ENCODE measurements around the gene CREBBP. TPM values are rescaled to one million over a fixed set of nuclear protein-coding genes. Genes with fewer than 3 reads are reported as not detected.

Gene CREBBP
- total and polyA plus RNA-seq, 5 experiments from 2014 or later, result 2.9 to 167 (median 12.0) TPM

GRCh38 chr16:3797904-3798811, 82.4 kb downstream of the CREBBP start:
- ATAC-seq (peak; percentile 43 to 46), DNase-seq (no peak)
- POLR2A ChIA-PET, result no interaction called here
- H3K36me3 Mint-ChIP-seq, result peaks cover 0 to 10% (median 5%) of the 10 kb centered on the region in 3 donors
- H3K4me3 Mint-ChIP-seq, result peak overlapping the region in 9 of 10 donors; percentile 29 to 64 (median 44)
- H3K9me3 Mint-ChIP-seq, result no peaks in the 10 kb centered on the region
- no peaks in the 10 kb centered on the region for H3K27me3 Mint-ChIP-seq
- H3K27ac Mint-ChIP-seq, result peak overlapping the region in 7 of 10 donors; percentile 3 to 80 (median 40)
- peaks cover 26 to 86% (median 78%) of the 10 kb centered on the region in 4 donors for H3K4me1 Mint-ChIP-seq

GRCh38 chr16:3797473-3797872, 83.0 kb downstream of the CREBBP start:
- ATAC-seq (peak; percentile 62), DNase-seq (peak in 2 of 10 donors; percentile 8 to 10)
- Mint-ChIP-seq H3K36me3 (peaks cover under 1 to 13% (median under 1%) of the 10 kb centered on the region in 3 donors), H3K27me3 (no peaks in the 10 kb centered on the region), H3K27ac (peak overlapping the region in 3 of 10 donors; percentile 3 to 59 (median 40)), H3K4me1 (peaks cover 29 to 89% (median 80%) of the 10 kb centered on the region in 4 donors), H3K4me3 (peak overlapping the region in 8 of 10 donors; percentile 31 to 64 (median 47)), H3K9me3 (no peaks in the 10 kb centered on the region)
- POLR2A ChIA-PET, result interaction anchor here (1.0 kb wide), 1 partner anchor 26 kb away, joined by 3 read pairs; no protein-coding TSS in a partner anchor

- Mint-ChIP-seq H3K4me3 (peak overlapping the region in 6 of 10 donors; percentile 17 to 55 (median 32)), H3K36me3 (peaks cover 5 to 37% (median 9%) of the 10 kb centered on the region in 3 donors), H3K4me1 (peaks cover 36 to 84% (median 84%) of the 10 kb centered on the region in 4 donors), H3K27ac (peak overlapping the region in 5 of 10 donors; percentile 12 to 67 (median 40)), H3K9me3 (no peaks in the 10 kb centered on the region), H3K27me3 (no peaks in the 10 kb centered on the region)
- peak in 1 of 10 donors; percentile 9 for DNase-seq
- peak in 1 of 2 donors; percentile 39 for ATAC-seq
- POLR2A ChIA-PET, result no interaction called here
These were observed 87.3 kb downstream of the CREBBP start for GRCh38 chr16:3793161-3793576.

GRCh38 chr16:3792472-3793012, 88.0 kb downstream of the CREBBP start:
- ATAC-seq, result no peak
- H3K27ac Mint-ChIP-seq, result peak overlapping the region in 5 of 10 donors; percentile 35 to 67 (median 54)

GRCh38 chr16:3791701-3792100, 88.8 kb downstream of the CREBBP start:
- Mint-ChIP-seq H3K4me1 (peaks cover 32 to 75% (median 73%) of the 10 kb centered on the region in 4 donors), H3K4me3 (peak overlapping the region in 1 of 10 donors; percentile 53), H3K9me3 (no peaks in the 10 kb centered on the region), H3K36me3 (peaks cover 5 to 37% (median 9%) of the 10 kb centered on the region in 3 donors), H3K27me3 (no peaks in the 10 kb centered on the region), H3K27ac (no peak overlapping the region)
- POLR2A ChIA-PET, result no interaction called here
- DNase-seq (no peak), ATAC-seq (no peak)

More at GRCh38 chr16:3792472-3793012, 88.0 kb downstream of the CREBBP start:
- POLR2A ChIA-PET, result no interaction called here
- no peaks in the 10 kb centered on the region for H3K27me3 Mint-ChIP-seq
- peaks cover 32 to 82% (median 79%) of the 10 kb centered on the region in 4 donors for H3K4me1 Mint-ChIP-seq
- peaks cover 5 to 37% (median 9%) of the 10 kb centered on the region in 3 donors for H3K36me3 Mint-ChIP-seq
- H3K9me3 Mint-ChIP-seq, result no peaks in the 10 kb centered on the region
- H3K4me3 Mint-ChIP-seq, result peak overlapping the region in 6 of 10 donors; percentile 17 to 55 (median 32)
- DNase-seq, result no peak

- H3K27ac Mint-ChIP-seq, result peak overlapping the region in 9 of 10 donors; percentile 2 to 82 (median 36)
- no peaks in the 10 kb centered on the region for H3K27me3 Mint-ChIP-seq
- peaks cover 32 to 67% (median 60%) of the 10 kb centered on the region in 4 donors for H3K4me1 Mint-ChIP-seq
- peak; percentile 91 for ATAC-seq
- peak in 5 of 10 donors; percentile 15 to 83 (median 75) for DNase-seq
- H3K9me3 Mint-ChIP-seq, result no peaks in the 10 kb centered on the region
- peak overlapping the region; percentile 2 to 72 (median 60) for H3K4me3 Mint-ChIP-seq
- peaks cover 5 to 45% (median 14%) of the 10 kb centered on the region in 3 donors for H3K36me3 Mint-ChIP-seq
- POLR2A ChIA-PET, result interaction anchor here (0.9 kb wide), 1 partner anchor 8 kb away, joined by 3 read pairs; no protein-coding TSS in a partner anchor
These were observed 91.0 kb downstream of the CREBBP start for GRCh38 chr16:3789375-3790099.

GRCh38 chr16:3788711-3789374, 91.7 kb downstream of the CREBBP start:
- Mint-ChIP-seq H3K4me3 (peak overlapping the region in 7 of 10 donors; percentile 59 to 72 (median 65)), H3K9me3 (no peaks in the 10 kb centered on the region), H3K36me3 (peaks cover 5 to 49% (median 14%) of the 10 kb centered on the region in 3 donors), H3K27me3 (no peaks in the 10 kb centered on the region), H3K27ac (peak overlapping the region in 4 of 10 donors; percentile 2 to 46 (median 20)), H3K4me1 (peaks cover 34 to 66% (median 61%) of the 10 kb centered on the region in 4 donors)
- POLR2A ChIA-PET, result no interaction called here
- ATAC-seq (no peak), DNase-seq (no peak)

GRCh38 chr16:3787924-3788661, 92.4 kb downstream of the CREBBP start:
- peak overlapping the region in 3 of 10 donors; percentile 26 to 37 (median 30) for H3K4me3 Mint-ChIP-seq
- no peaks in the 10 kb centered on the region for H3K27me3 Mint-ChIP-seq
- H3K36me3 Mint-ChIP-seq, result peaks cover 5 to 53% (median 14%) of the 10 kb centered on the region in 3 donors
- POLR2A ChIA-PET, result no interaction called here
- no peak overlapping the region for H3K27ac Mint-ChIP-seq
- no peak for ATAC-seq
- H3K9me3 Mint-ChIP-seq, result no peaks in the 10 kb centered on the region
- H3K4me1 Mint-ChIP-seq, result peaks cover 32 to 65% (median 58%) of the 10 kb centered on the region in 4 donors
- DNase-seq, result no peak

- POLR2A ChIA-PET, result interaction anchor here (0.5 kb wide), 1 partner anchor 14 kb away, joined by 4 read pairs; no protein-coding TSS in a partner anchor
- H3K9me3 Mint-ChIP-seq, result no peaks in the 10 kb centered on the region
- peaks cover 0 to 45% (median 4%) of the 10 kb centered on the region in 3 donors for H3K36me3 Mint-ChIP-seq
- peaks cover 16 to 48% (median 34%) of the 10 kb centered on the region in 4 donors for H3K4me1 Mint-ChIP-seq
- no peak for DNase-seq
- no peaks in the 10 kb centered on the region for H3K27me3 Mint-ChIP-seq
- H3K27ac Mint-ChIP-seq, result peak overlapping the region in 1 of 10 donors; percentile 47
- ATAC-seq, result no peak
- H3K4me3 Mint-ChIP-seq, result no peak overlapping the region
These were observed 95.1 kb downstream of the CREBBP start for GRCh38 chr16:3785413-3785812.

- Mint-ChIP-seq H3K36me3 (peaks cover 0 to 55% (median 6%) of the 10 kb centered on the region in 3 donors), H3K27ac (peak overlapping the region in 2 of 10 donors; percentile 22 to 53), H3K27me3 (no peaks in the 10 kb centered on the region), H3K4me1 (peaks cover 8 to 32% (median 16%) of the 10 kb centered on the region in 4 donors), H3K4me3 (no peak overlapping the region), H3K9me3 (no peaks in the 10 kb centered on the region)
- ATAC-seq (no peak), DNase-seq (no peak)
- POLR2A ChIA-PET, result no interaction called here
These were observed 97.0 kb downstream of the CREBBP start for GRCh38 chr16:3783516-3783915.

- Mint-ChIP-seq H3K4me3 (no peak overlapping the region), H3K4me1 (peaks cover 5 to 26% (median 12%) of the 10 kb centered on the region in 4 donors), H3K9me3 (no peaks in the 10 kb centered on the region), H3K27me3 (no peaks in the 10 kb centered on the region), H3K36me3 (peaks cover 0 to 64% (median 11%) of the 10 kb centered on the region in 3 donors), H3K27ac (peak overlapping the region in 1 of 10 donors; percentile 6)
- POLR2A ChIA-PET, result interaction anchor here (0.6 kb wide), 1 partner anchor 90 kb away, joined by 5 read pairs; no protein-coding TSS in a partner anchor
- ATAC-seq, result no peak
- no peak for DNase-seq
These were observed 97.9 kb downstream of the CREBBP start for GRCh38 chr16:3782566-3782965.
